Effector CD8-positive, alpha-beta T cell (primary cell): ENCODE measurements around the gene PXDN.
"Not testable (repeated sequence)": the region's sequence is repeated elsewhere in the genome, so short reads cannot be mapped to it uniquely, and the experiment has no call there.

ENCODE experiments used
- DNase-seq: peaks from one replicate; lab custom pipeline; 2025; lab: John Stamatoyannopoulos, UW
- total RNA-seq, 4 experiments: gene quantifications; one replicate each; lab custom pipeline; 2026; lab: John Stamatoyannopoulos, UW

The PXDN gene, protein sequence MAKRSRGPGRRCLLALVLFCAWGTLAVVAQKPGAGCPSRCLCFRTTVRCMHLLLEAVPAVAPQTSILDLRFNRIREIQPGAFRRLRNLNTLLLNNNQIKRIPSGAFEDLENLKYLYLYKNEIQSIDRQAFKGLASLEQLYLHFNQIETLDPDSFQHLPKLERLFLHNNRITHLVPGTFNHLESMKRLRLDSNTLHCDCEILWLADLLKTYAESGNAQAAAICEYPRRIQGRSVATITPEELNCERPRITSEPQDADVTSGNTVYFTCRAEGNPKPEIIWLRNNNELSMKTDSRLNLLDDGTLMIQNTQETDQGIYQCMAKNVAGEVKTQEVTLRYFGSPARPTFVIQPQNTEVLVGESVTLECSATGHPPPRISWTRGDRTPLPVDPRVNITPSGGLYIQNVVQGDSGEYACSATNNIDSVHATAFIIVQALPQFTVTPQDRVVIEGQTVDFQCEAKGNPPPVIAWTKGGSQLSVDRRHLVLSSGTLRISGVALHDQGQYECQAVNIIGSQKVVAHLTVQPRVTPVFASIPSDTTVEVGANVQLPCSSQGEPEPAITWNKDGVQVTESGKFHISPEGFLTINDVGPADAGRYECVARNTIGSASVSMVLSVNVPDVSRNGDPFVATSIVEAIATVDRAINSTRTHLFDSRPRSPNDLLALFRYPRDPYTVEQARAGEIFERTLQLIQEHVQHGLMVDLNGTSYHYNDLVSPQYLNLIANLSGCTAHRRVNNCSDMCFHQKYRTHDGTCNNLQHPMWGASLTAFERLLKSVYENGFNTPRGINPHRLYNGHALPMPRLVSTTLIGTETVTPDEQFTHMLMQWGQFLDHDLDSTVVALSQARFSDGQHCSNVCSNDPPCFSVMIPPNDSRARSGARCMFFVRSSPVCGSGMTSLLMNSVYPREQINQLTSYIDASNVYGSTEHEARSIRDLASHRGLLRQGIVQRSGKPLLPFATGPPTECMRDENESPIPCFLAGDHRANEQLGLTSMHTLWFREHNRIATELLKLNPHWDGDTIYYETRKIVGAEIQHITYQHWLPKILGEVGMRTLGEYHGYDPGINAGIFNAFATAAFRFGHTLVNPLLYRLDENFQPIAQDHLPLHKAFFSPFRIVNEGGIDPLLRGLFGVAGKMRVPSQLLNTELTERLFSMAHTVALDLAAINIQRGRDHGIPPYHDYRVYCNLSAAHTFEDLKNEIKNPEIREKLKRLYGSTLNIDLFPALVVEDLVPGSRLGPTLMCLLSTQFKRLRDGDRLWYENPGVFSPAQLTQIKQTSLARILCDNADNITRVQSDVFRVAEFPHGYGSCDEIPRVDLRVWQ (N-terminal part only)
- 0.97 to 8.1 (median 3.1) reads per million in 4 experiments for total RNA-seq

DNA sequence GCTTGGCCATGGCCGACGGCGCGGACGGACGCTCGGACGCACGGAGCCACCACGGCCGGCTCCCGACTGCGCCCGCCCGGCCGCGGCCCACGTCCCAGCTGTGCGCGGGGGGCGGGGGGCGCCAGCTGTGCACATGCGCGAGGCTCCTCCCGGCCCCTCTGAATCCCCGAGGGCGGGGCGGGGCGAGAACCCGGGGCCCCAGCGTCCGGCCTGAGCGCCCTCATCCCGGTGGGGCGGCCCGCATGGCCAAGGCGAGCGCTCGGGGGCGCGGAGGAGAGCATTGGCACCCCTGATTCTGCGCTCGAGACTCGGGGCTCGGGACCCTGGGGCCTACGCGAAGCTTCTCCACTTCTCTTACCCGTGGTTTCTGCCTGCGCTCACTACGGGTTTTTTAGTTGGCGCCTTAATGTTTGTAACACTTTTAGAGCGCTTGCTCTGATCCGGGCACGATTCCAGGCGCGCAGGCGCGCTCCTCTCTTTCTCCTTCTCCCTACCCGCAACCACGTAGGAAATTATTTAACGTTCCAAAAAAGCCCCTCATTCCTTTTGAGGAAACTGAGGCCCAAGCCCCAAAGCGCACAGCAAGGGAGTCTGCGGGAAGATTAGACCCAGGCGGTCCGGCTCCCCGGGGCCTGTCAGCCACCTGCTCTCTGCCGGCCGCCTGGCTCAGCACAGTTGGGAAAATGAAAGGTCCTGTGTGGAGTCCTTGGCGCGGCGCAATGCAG is at the start of gene PXDN:
Gene PXDN (minus strand): TSS at position 70 of the 725 bp plus-strand sequence. CDS start 60 bp downstream, at position 10.
- DNase-seq: no peak

DNA sequence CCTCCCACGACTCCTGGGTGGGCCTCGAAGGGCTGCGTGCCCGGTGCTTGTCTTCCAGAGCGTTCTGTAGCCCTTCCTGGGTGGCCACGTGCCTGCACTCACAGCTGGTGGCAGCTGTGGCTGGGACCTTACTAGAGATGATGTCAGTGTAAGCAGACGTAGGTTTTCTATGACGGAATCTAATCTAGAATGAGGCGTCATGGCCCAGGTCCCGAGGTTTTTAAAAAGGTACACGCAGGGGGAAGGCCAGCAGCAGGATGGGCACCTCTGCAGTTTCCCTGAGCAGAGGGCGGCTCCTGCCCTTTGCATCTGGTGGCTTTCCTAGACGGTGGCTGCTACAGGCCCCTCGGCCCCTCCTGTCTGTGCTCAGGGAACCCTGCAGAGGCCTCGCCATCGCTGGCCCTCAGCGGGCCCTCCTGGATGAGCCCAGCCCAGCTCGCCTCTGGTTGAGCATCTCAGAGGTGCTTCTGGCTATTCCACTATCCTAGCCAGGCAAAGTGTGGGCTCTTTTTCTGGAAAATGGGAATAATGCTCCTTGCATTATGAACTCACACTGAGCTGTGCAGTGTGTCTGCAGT is 49.6 kb upstream of the PXDN start:
- DNase-seq: no peak

DNA sequence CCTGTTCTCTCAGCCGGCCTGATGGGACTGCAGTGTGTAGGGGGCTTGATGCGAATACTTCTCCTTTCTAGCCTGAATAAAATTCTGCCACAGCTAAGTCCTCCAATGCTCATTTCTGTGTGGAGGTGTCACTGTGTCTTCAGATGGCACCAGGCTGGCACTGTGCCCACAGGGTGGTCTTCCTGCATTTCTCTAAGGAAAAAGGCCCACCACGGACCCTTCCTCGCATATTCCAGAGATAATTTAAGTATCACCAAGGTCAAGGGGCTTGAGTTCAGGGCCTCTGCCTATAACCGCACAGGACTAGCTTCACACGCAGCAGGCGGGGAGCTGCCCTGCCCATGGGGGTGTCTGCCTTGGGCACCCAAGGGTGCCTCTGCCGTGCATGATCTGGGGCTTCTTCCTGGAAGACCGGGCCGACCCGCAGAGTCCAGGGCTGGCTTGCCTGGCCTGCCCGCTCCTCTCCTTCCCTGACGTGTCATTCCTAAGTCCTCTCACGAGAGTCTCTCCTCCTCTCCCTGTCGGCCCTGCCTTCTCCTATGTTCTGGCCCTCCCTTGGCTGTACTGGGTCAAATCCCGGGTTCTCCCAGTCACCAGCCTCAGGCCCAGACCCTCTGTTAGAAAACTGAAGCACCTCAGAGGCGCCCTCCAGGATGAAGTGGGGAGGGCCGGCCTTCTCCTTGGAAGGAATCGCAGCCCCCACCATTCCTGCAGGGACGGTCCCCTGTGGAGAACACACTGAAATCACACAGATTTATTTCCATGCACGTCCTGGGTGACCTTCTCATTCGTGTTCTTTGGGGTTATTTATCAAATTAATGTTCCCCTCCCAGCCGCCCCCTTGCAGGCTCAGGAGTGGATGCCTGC is 48.9 kb upstream of the PXDN start:
- DNase-seq: no peak

DNA sequence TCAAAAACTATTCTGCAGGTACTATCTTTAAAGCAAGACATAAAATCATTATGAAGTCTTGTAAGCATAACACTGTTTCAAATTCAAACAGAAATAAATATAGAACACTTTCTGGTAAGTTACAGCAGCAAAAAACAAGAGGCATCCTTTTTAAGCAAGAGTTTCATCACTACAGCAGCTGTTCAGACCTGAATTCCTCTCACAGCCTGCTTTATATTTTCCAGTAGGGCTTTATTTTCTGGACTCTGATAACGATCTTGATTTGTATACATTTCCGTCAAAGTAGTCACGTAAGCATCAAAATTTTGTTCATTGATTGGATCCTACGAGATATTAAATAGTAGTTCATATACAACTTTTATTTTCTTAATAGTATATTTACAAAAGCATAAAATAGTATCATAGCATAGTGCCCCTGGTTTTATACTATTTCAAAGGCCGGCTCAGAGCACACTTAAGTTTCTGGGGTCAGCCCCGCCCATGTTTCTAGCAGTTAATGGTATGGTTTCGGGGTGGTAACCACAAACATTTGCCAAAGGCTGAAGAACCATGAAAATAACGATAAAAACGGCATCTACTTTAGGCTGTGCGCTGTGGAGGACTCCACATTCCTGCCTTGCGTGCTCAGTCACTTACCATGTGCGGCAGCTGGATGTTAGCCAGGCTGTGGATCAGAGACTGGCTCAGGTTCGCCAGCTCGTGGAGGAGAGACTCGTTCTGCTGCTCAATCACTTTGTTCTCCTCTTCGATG is 47.5 kb upstream of the PXDN start:
- no peak for DNase-seq

DNA sequence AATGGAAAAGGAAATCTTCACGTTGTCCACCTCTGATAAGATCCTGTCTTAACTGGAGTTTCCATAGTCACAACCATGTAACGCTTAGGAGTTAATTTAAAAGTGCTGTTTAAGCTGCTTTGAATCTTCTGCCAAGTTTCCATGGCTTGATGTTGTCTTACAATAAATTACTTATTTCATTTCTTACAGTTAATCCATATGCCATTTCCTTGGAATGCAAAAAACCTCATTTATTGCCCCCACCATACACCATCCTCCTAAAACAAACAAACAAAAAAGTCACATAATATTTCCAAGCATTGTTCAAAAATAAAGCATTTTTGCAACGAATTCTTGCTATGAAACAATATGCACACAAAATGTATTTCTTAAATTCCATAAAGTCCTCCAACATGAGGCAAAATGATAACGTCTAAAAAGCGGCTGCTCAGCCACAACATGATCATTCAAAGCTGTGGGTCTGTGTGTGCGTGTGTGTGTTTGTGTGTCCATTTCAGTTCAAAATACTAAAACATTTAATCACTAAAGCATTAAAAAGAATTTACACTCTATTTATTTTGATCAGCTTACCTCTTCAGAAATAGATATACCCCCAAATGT is 46.8 kb upstream of the PXDN start:
- DNase-seq: no peak

DNA sequence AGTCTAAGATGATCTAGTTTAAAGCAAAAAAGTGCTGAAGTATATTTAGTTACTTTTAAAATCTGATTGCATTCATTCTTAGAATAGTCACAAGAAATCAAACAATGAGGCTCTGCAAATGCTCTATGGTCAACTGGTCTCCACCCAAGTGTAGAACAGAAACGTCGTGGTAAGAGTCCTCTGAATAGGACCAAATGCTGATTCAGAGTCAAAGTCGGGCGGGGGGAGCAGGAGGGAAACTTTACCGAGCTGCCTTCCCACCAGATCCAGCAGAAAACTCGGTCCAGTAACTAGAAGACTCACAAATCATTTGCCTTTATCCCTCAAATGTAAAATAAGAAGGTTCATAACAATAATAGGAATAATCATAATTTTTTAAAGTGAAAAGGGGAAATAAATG is 46.2 kb upstream of the PXDN start:
- no peak for DNase-seq

DNA sequence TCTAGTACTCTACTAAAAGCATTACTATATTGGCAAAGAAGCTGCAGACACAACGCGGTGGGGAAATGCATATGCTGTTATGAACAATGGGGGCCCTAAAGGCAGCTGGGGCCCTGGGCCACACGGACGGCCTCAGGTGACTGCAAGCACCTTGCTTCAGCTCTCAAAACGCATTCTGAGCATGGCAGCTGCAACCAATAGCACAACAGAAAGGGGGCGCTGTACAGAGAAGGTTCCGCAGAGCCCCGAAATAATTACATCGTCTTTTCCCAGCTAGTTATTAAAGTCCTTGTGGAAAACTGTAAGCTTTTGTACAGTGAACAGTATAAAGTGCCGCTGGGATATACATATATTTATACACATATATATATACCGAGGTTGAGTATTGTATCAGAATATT is 45.3 kb upstream of the PXDN start:
- DNase-seq: no peak

DNA sequence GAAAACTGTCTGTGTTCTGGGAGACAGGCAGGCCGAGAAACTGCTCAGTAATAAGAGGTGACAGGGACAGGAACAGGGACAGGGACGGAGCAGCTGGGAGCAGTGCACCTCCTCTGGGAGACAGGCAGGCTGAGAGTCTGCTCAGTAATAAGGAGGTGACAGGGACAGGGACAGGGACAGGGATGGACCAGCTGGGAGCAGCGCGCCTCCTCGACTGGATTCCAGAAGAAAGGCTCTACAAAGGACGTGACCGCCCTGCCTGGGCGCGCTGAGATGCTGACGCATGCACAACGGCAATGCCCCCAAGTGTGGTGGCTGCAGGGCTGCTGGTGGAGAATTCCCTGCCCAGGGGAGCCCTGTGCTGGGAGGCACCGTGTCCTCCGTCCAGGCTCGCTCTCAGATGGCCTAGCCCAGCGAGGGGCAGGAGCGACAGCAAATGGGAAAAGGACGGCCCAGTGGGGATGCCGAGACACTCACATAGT is 44.2 kb upstream of the PXDN start:
- DNase-seq: no peak

DNA sequence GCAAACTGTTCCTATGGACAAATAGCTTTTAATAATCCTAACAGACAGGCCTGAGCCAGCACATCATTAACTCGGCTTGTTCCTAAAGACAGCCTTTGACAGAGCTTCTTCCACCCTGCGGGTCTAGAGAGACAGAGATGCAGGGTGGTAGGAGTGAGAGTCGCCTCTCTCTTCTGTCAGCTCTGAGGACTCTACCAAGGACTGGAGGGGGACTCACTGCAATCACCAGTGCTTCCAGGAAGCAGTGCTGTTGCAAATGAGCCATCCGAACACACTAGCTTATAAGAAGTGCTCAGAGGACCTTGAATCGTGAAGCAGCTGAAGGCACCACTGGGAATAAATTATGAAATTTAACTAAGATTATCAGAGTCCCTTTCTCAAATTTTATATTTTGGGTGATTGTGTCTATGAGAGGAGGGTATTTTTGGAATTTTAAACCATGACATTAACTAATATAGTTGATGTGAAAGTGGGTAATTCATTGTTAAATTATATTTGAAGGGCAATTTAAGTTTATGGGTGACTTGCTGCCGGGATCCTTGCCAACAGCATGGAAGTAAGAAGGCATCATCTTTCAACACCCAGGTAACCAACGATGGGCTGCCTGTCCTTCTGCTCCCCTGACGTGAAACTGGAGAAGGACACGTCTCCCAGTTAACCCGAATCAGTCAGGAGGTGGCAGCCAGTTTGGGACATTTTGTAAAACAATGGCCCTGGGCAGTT is 43.6 kb upstream of the PXDN start:
- no peak for DNase-seq

DNA sequence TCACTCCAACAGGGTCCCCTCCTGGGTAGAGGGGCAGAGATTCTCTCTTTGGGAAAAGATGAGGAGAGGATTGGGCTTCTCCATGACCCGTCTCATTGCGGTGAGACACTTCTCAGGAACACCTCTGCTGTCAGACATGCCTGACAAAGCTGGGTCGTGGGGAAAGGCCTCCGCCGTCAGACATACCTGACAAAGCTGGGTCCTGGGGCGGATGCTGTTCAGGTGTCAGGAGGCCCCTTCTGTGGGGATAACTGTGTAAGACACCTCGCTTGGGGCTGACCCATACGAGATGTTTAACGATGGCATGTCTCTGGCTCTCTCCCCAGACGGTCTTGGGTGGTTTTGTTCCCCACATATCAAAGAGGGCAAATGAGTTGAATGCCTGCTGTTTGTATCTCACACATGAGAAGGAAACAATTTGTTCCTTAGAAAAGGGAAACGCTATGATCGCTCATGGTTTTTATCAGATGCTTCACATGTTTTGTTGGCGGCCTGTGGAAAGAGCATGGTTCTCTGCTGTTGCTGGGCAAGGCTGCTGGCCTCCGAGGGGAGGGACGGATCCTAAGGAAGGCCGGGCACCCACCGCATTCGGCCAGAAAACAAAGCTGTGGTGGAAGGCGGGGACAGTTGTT is 40.8 kb upstream of the PXDN start:
- no peak for DNase-seq

DNA sequence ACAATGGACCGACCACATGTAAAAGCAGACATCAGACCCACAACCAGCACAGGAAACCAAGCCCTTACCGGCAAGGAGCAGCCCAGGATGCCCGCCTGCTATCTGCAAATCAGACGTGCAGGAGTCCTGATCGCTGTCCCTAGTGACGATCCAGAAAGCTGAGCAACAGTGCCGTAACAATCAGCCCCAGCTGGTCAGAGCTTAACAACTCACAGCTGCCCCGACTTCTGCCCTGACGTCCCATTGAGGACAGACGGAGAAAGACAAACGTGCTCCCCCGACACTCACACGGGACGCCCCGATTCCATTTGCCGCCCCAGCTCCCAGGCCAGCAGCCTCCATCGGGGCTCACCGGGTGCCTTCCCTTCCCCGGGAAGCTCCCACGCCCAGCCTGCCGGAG is 39.8 kb upstream of the PXDN start:
- DNase-seq: no peak

DNA sequence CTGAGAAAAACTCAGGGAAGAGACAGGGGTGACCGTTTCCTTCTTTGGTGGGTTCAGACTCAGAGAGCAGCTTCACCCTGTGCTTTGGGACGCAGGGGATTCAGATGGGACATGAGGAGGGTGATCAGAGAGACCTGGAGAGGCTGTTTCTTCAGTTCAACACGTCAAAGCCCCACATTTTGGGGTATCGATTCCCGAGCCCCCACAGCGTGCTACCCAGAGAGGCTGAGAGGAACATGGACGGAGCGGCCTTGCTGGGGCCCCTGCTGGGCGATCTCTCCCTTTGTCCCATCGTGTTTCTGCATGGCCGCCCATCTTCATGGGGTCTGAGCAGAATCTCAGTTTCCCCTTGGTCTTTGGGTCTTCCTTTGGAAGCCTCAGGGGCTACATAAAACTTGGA is 38.2 kb upstream of the PXDN start:
- DNase-seq: no peak

DNA sequence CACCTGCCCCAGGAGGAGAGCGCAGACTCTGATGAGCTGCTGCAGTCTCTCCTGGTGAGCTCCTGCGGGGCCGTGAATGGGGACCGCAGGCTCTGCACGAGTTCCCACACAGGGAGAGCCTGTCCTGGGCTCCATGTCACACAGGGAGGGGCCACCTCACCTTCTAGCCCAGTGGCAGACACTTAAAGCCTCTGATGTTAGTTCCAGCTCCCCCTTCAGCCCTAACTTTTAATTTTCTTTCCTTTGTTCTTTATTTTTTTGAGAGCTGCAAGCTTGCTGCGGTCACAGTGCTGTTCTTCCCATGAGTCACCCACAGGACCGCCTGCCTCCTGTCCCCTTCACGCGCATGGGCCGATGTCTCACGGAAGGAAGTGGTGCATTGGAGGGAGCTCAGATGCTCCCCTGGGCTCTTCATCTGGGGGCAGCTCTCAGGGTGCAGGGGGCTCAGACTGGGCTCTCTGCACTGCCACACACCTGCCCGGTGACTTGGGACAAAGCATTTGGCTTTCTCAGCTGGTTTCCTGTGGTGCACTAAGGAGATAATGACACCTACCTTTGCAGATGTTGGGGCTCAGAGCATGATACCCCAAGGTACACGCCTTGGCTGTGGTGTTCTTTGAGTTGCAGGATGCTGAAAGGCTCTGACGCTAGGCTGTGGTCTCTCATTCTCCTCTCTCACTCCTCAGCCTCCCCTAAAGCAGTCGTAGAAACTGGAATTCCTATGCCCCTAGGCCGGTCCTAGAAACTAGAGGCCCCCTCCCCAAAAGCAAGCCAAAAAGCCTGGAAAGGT is 37.2 kb upstream of the PXDN start:
- no peak for DNase-seq

DNA sequence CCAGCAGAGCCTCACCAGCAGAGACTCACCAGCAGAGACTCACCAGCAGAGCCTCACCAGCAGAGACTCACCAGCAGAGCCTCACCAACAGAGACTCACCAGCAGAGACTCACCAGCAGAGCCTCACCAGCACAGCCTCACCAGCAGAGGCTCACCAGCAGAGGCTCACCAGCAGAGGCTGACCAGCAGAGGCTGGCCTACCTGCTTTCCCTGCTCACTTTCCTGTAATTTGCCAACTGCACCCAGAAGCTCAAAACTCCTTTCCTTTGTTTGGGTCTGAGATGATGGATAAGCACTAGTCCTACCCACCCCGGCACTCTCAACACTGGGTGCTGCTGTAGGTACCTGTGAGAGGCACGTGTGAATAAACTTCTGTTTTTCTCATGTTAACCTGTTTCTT is 36.4 kb upstream of the PXDN start:
- no peak for DNase-seq

DNA sequence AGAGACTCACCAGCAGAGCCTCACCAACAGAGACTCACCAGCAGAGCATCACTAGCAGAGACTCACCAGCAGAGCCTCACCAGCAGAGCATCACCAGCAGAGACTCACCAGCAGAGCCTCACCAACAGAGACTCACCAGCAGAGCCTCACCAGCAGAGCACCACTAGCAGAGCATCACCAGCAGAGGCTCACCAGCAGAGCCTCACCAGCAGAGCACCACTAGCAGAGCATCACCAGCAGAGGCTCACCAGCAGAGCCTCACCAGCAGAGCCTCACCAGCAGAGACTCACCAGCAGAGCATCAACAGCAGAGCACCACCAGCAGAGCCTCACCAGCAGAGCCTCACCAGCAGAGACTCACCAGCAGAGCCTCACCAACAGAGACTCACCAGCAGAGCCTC is 35.7 kb upstream of the PXDN start:
- not testable (repeated sequence) for DNase-seq

DNA sequence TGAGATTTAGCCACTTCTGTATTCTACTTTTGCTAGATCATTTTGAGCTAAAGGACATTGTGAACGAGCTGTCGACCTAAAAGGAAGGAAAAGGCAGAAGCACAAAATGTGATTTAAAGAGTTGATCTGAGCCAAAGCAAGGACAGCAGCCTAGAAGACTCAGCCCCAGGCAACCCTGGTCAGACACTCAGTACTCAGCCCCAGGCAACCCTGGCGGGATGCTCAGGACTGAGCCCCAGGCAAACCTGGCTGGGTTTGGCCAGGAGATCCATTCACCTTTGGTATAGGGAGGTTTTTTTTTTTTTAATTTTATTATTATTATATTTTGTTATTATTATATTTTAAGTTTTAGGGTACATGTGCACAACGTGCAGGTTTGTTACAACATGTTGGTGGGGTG is 34.3 kb upstream of the PXDN start:
- no peak for DNase-seq

DNA sequence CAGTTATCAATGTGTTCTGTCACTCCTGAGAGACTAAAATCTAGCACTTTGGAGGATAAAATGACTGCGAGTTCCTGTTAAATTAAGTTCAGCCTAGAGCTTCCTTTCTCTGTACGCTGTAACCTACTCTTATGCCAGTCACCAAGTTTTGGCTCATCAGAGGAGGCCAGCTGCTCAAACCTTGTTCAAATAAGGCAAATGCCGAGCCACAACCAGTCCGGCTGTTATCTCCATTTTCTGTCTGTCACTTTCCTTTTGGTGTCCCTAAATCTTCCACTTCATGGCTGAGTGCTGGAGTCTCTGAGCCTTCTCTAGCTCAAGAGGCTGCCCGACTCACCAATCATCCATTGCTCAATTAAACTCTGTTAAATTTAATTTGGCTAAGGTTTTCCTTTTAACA is 33.5 kb upstream of the PXDN start:
- DNase-seq: no peak
